Measurements from ENCODE around the gene IL13. TPM values are rescaled to one million over a fixed set of nuclear protein-coding genes. Genes with fewer than 3 reads are reported as not detected.

The IL13 gene
- polyA plus RNA-seq, 2 of the 4 experiments (the other 2 are of a cell fraction) = 0.13 TPM; not detected in 1

DNA sequence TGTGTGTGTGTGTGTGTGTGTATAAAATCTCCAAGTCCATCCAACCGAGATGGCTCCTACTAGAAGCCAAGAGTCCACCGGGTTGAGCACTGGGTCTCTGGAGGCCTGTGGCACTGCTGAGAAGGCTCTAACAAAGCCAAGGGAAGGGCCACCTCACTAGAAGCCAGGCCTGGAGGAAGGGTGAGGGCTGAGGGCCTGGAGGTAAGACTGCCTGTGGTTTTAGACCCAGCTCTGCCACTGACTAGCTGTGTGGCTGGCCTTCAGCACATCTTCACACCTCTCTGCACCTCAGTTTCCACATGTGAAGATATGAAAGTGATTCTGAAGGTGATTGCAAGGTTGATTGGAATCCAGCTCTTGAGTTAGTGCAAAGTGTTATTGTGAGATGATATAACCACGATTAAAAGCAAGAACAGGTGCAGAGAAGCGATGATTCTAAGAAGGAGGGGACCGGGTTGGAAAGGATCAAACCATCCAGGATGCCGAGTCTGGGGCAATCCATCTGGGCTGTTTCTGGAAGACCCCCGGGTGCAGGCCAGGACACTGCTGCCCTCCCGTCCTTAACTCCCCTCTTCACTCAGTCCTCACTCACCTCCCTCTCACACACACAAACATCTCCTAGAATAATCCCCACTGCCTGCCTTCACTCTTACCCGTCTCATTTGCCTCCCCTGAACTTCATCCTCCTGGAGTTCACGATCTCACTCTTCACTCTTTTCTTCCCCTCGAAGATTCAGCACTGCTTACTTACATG, 18.1 kb downstream of the IL13 start:
- Histone ChIP-seq H3K4me1 (peaks cover 32% of the 10 kb centered on the region), H3K4me3 (no peak overlapping the region), H3K27ac (0 out of 6 replicates have a peak overlapping the region, but pooled peaks of 1 of the 2 experiments have one; percentile 21), H3K4me2 (no peak overlapping the region), H3K9me3 (no peaks in the 10 kb centered on the region)
- DNase-seq (ENCODE audit: low read depth in 1 of 2, low spot score in 1 of 2) (no peak), FAIRE-seq (no peak), ATAC-seq (no peak)
- 90% methylated on average over 11 of the region's 11 CpGs for WGBS (ENCODE audit: missing lambda C conversion rate)
- TF ChIP-seq ZNF302 (CRISPR knock-in tag; IDR thresholded peaks at IDR 0.05) (no peak), HOXB5 (CRISPR knock-in tag; IDR thresholded peaks at IDR 0.05) (no peak), ZSCAN20 (CRISPR knock-in tag; IDR thresholded peaks at IDR 0.05) (no peak), KDM1A (IDR thresholded peaks at IDR 0.05; ENCODE audit: low read depth) (no peak), BHLHE40 (IDR thresholded peaks at IDR 0.05; ENCODE audit: low read depth, low read length) (no peak)
- TF ChIP-seq, protein P1, sequence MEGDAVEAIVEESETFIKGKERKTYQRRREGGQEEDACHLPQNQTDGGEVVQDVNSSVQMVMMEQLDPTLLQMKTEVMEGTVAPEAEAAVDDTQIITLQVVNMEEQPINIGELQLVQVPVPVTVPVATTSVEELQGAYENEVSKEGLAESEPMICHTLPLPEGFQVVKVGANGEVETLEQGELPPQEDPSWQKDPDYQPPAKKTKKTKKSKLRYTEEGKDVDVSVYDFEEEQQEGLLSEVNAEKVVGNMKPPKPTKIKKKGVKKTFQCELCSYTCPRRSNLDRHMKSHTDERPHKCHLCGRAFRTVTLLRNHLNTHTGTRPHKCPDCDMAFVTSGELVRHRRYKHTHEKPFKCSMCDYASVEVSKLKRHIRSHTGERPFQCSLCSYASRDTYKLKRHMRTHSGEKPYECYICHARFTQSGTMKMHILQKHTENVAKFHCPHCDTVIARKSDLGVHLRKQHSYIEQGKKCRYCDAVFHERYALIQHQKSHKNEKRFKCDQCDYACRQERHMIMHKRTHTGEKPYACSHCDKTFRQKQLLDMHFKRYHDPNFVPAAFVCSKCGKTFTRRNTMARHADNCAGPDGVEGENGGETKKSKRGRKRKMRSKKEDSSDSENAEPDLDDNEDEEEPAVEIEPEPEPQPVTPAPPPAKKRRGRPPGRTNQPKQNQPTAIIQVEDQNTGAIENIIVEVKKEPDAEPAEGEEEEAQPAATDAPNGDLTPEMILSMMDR (IDR thresholded peaks at IDR 0.05) = no peak
- TF ChIP-seq, protein P2, sequence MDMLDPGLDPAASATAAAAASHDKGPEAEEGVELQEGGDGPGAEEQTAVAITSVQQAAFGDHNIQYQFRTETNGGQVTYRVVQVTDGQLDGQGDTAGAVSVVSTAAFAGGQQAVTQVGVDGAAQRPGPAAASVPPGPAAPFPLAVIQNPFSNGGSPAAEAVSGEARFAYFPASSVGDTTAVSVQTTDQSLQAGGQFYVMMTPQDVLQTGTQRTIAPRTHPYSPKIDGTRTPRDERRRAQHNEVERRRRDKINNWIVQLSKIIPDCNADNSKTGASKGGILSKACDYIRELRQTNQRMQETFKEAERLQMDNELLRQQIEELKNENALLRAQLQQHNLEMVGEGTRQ (IDR thresholded peaks at IDR 0.05) = no peak
- ChIA-PET CTCF (interaction anchor here (0.7 to 4.2 kb wide), 10 partner anchors 11 to 150 kb away, joined by 3 to 37 read pairs (median 6); partner anchors contain the start of gene IL13), POLR2A (interaction anchor here (0.6 to 1.4 kb wide), 2 partner anchors 183 to 185 kb away, joined by 3 to 6 read pairs; partner anchors contain the start of gene IRF1)

DNA sequence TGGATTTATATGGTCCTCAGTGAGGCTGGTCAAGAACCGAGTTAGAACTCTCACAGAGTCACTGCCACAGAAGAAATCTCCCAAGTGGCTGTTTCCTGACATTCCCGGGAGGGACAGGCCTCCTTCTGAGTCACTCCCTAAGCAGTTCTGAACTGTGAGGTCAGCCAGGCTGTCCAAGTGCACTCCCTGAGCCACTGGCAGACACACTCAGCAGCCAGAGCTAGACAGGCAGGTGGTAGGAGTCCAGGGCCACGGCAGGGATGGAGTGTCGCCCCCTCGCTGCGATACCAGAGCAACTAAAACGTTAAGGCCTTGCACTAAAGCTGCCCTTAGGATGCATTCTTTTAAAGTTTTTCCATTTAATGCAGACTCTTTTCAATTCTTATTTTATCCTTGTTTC, 19.2 kb downstream of the IL13 start:
- TF ChIP-seq RAD21 (conservative IDR thresholded peaks at IDR 0.05 in 1 of 2, IDR thresholded peaks at IDR 0.05 in 1 of 2) (peak; percentile 54 to 55; a peak in 4 of 5 replicates), ESRRA (IDR thresholded peaks at IDR 0.05; ENCODE audit: borderline replicate concordance, low read length) (no peak), SMC3 (IDR thresholded peaks at IDR 0.05) (peak; percentile 51), NFE2L2 (conservative IDR thresholded peaks at IDR 0.05; ENCODE audit: low read length) (no peak), FOSL2 (IDR thresholded peaks at IDR 0.05) (no peak), FOSL2 (CRISPR knock-in tag; IDR thresholded peaks at IDR 0.05) (peak; percentile 71)
- TF ChIP-seq, protein P3, sequence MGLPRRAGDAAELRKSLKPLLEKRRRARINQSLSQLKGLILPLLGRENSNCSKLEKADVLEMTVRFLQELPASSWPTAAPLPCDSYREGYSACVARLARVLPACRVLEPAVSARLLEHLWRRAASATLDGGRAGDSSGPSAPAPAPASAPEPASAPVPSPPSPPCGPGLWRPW (IDR thresholded peaks at IDR 0.05) = no peak
- TF ChIP-seq, protein P1 (IDR thresholded peaks at IDR 0.05) = peak; percentile 60
- DNase-seq (ENCODE audit: low read depth in 1 of 2, low spot score in 1 of 2) (peak; percentile 86 to 97), FAIRE-seq (no peak), ATAC-seq (peak; percentile 97 to 98)
- 4% methylated on average over 7 of the region's 7 CpGs for WGBS (ENCODE audit: missing lambda C conversion rate)
- Histone ChIP-seq H3K9me3 (no peaks in the 10 kb centered on the region), H3K4me2 (peak overlapping the region; percentile 45), H3K4me3 (no peak overlapping the region), H3K27ac (peak overlapping the region in 1 of 2 experiments; percentile 50; a peak in 2 of 6 replicates), H3K4me1 (peaks cover 32% of the 10 kb centered on the region)
- ChIA-PET CTCF (interaction anchor here (0.7 to 4.2 kb wide), 26 partner anchors 10 to 311 kb away, joined by 3 to 37 read pairs (median 4); partner anchors contain the start of gene IL13), POLR2A (interaction anchor here (1.4 kb wide), 1 partner anchor 186 kb away, joined by 3 read pairs; the partner anchor contains the start of gene IRF1)

Measured in A549 (cell line).